Measurements from ENCODE around the gene SMIM26.

The SMIM26 gene

GRCh38 chr20:18533978-18534644, 33.1 kb upstream of the SMIM26 start:
- H3K36me3 ChIP-seq (ENCODE audit: control insufficient read depth, insufficient read depth, low read length), result no peaks in the 10 kb centered on the region
- H2AFZ ChIP-seq, result no peak overlapping the region
- H3K4me3 ChIP-seq (ENCODE audit: low read depth, low read length), result no peak overlapping the region
- H3K27ac ChIP-seq, result no peak overlapping the region
- TF ChIP-seq CTCF (IDR thresholded peaks at IDR 0.05), result no peak
- no peaks in the 10 kb centered on the region for H3K79me2 ChIP-seq
- H3K9ac ChIP-seq, result no peak overlapping the region
- H3K9me3 ChIP-seq (ENCODE audit: control insufficient read depth, low read length), result no peaks in the 10 kb centered on the region
- no peak overlapping the region for H3K4me2 ChIP-seq (ENCODE audit: low read length)
- H3K27me3 ChIP-seq (ENCODE audit: control insufficient read depth, insufficient read depth, low read length), result no peaks in the 10 kb centered on the region
- H3K4me1 ChIP-seq, result no peaks in the 10 kb centered on the region

GRCh38 chr20:18537651-18538050, 29.6 kb upstream of the SMIM26 start:
- H3K27ac ChIP-seq, result no peak overlapping the region
- no peaks in the 10 kb centered on the region for H3K4me1 ChIP-seq
- H3K79me2 ChIP-seq, result no peaks in the 10 kb centered on the region
- H3K4me3 ChIP-seq (ENCODE audit: low read depth, low read length), result no peak overlapping the region
- H2AFZ ChIP-seq, result no peak overlapping the region
- no peak overlapping the region for H3K9ac ChIP-seq
- H3K27me3 ChIP-seq (ENCODE audit: control insufficient read depth, insufficient read depth, low read length), result no peaks in the 10 kb centered on the region
- H3K9me3 ChIP-seq (ENCODE audit: control insufficient read depth, low read length), result no peaks in the 10 kb centered on the region
- no peaks in the 10 kb centered on the region for H3K36me3 ChIP-seq (ENCODE audit: control insufficient read depth, insufficient read depth, low read length)
- no peak for TF ChIP-seq CTCF (IDR thresholded peaks at IDR 0.05)
- no peak overlapping the region for H3K4me2 ChIP-seq (ENCODE audit: low read length)

GRCh38 chr20:18541741-18542140, 25.5 kb upstream of the SMIM26 start:
- H3K9ac ChIP-seq, result no peak overlapping the region
- no peak overlapping the region for H2AFZ ChIP-seq
- no peak for TF ChIP-seq CTCF (IDR thresholded peaks at IDR 0.05)
- H3K4me1 ChIP-seq, result no peaks in the 10 kb centered on the region
- no peaks in the 10 kb centered on the region for H3K27me3 ChIP-seq (ENCODE audit: control insufficient read depth, insufficient read depth, low read length)
- H3K4me2 ChIP-seq (ENCODE audit: low read length), result no peak overlapping the region
- H3K9me3 ChIP-seq (ENCODE audit: control insufficient read depth, low read length), result no peaks in the 10 kb centered on the region
- H3K27ac ChIP-seq, result no peak overlapping the region
- no peak overlapping the region for H3K4me3 ChIP-seq (ENCODE audit: low read depth, low read length)
- no peaks in the 10 kb centered on the region for H3K79me2 ChIP-seq
- H3K36me3 ChIP-seq (ENCODE audit: control insufficient read depth, insufficient read depth, low read length), result no peaks in the 10 kb centered on the region

- Histone ChIP-seq H3K9ac (no peak overlapping the region), H3K36me3 (ENCODE audit: control insufficient read depth, insufficient read depth, low read length) (no peaks in the 10 kb centered on the region), H3K9me3 (ENCODE audit: control insufficient read depth, low read length) (no peaks in the 10 kb centered on the region), H3K27ac (no peak overlapping the region), H3K4me1 (no peaks in the 10 kb centered on the region), H3K4me2 (ENCODE audit: low read length) (no peak overlapping the region), H2AFZ (no peak overlapping the region), H3K27me3 (ENCODE audit: control insufficient read depth, insufficient read depth, low read length) (no peaks in the 10 kb centered on the region), H3K79me2 (no peaks in the 10 kb centered on the region), H3K4me3 (ENCODE audit: low read depth, low read length) (no peak overlapping the region)
- TF ChIP-seq CTCF (IDR thresholded peaks at IDR 0.05), result no peak
Observed at GRCh38 chr20:18543216-18543615, 24.0 kb upstream of the SMIM26 start.

- H3K9me3 ChIP-seq (ENCODE audit: control insufficient read depth, low read length), result no peaks in the 10 kb centered on the region
- no peak overlapping the region for H3K4me3 ChIP-seq (ENCODE audit: low read depth, low read length)
- no peak overlapping the region for H2AFZ ChIP-seq
- no peaks in the 10 kb centered on the region for H3K4me1 ChIP-seq
- no peak overlapping the region for H3K4me2 ChIP-seq (ENCODE audit: low read length)
- TF ChIP-seq CTCF (IDR thresholded peaks at IDR 0.05), result no peak
- H3K27ac ChIP-seq, result no peak overlapping the region
- H3K9ac ChIP-seq, result no peak overlapping the region
- no peaks in the 10 kb centered on the region for H3K36me3 ChIP-seq (ENCODE audit: control insufficient read depth, insufficient read depth, low read length)
- H3K27me3 ChIP-seq (ENCODE audit: control insufficient read depth, insufficient read depth, low read length), result no peaks in the 10 kb centered on the region
- H3K79me2 ChIP-seq, result no peaks in the 10 kb centered on the region
Observed at GRCh38 chr20:18543932-18544331, 23.3 kb upstream of the SMIM26 start.
